ENCODE measurements around the gene EVA1A.
"Not testable (repeated sequence)": the region's sequence is repeated elsewhere in the genome, so short reads cannot be mapped to it uniquely, and the experiment has no call there.

The EVA1A gene

GRCh38 chr2:75517547-75518230 is 43.0 kb downstream of the EVA1A start:
- no peak for DNase-seq (ENCODE audit: low read depth in 2 of 2)

- DNase-seq (ENCODE audit: low read depth in 2 of 2): no peak
Observed at GRCh38 chr2:75516378-75517360, 44.1 kb downstream of the EVA1A start.

GRCh38 chr2:75515584-75516368 is 45.0 kb downstream of the EVA1A start:
- no peak for DNase-seq (ENCODE audit: low read depth in 2 of 2)

GRCh38 chr2:75513616-75514170 is 47.0 kb downstream of the EVA1A start:
- no peak for DNase-seq (ENCODE audit: low read depth in 2 of 2)

- DNase-seq (ENCODE audit: low read depth in 2 of 2): no peak
Observed at GRCh38 chr2:75512455-75513212, 48.1 kb downstream of the EVA1A start.

- DNase-seq (ENCODE audit: low read depth in 2 of 2): no peak
Observed at GRCh38 chr2:75506101-75506697, 54.5 kb downstream of the EVA1A start.

- no peak for DNase-seq (ENCODE audit: low read depth in 2 of 2)
Observed at GRCh38 chr2:75505012-75505411, 55.7 kb downstream of the EVA1A start.

- no peak for DNase-seq (ENCODE audit: low read depth in 2 of 2)
Observed at GRCh38 chr2:75503048-75503607, 57.6 kb downstream of the EVA1A start.

- no peak for DNase-seq (ENCODE audit: low read depth in 2 of 2)
Observed at GRCh38 chr2:75500633-75501032, 60.1 kb downstream of the EVA1A start.

GRCh38 chr2:75499534-75499933 is 61.2 kb downstream of the EVA1A start:
- no peak for DNase-seq (ENCODE audit: low read depth in 2 of 2)

- no peak for DNase-seq (ENCODE audit: low read depth in 2 of 2)
Observed at GRCh38 chr2:75498907-75499306, 61.8 kb downstream of the EVA1A start.

- DNase-seq (ENCODE audit: low read depth in 2 of 2): no peak
Observed at GRCh38 chr2:75497256-75497655, 63.5 kb downstream of the EVA1A start.

- DNase-seq (ENCODE audit: low read depth in 2 of 2): no peak
Observed at GRCh38 chr2:75495862-75496261, 64.9 kb downstream of the EVA1A start.

GRCh38 chr2:75494137-75494769 is 66.5 kb downstream of the EVA1A start:
- no peak for DNase-seq (ENCODE audit: low read depth in 2 of 2)

GRCh38 chr2:75493230-75493629 is 67.5 kb downstream of the EVA1A start:
- DNase-seq (ENCODE audit: low read depth in 2 of 2): no peak

GRCh38 chr2:75491129-75491753 is 69.5 kb downstream of the EVA1A start:
- DNase-seq (ENCODE audit: low read depth in 2 of 2): no peak

- DNase-seq (ENCODE audit: low read depth in 2 of 2): no peak
Observed at GRCh38 chr2:75489721-75490120, 71.0 kb downstream of the EVA1A start.

GRCh38 chr2:75488157-75488556 is 72.6 kb downstream of the EVA1A start:
- DNase-seq (ENCODE audit: low read depth in 2 of 2): no peak

- DNase-seq (ENCODE audit: low read depth in 2 of 2): not testable (repeated sequence)
Observed at GRCh38 chr2:75486735-75487134, 74.0 kb downstream of the EVA1A start.
